Brain pericyte (primary cell): ENCODE results near the gene WDR7.

Experiments used
- DNase-seq: peaks from one replicate; pipeline ENCODE4 v3.0.0-alpha.2; 2012; ENCODE audit warnings: low read depth, low spot score

Gene WDR7

DNA sequence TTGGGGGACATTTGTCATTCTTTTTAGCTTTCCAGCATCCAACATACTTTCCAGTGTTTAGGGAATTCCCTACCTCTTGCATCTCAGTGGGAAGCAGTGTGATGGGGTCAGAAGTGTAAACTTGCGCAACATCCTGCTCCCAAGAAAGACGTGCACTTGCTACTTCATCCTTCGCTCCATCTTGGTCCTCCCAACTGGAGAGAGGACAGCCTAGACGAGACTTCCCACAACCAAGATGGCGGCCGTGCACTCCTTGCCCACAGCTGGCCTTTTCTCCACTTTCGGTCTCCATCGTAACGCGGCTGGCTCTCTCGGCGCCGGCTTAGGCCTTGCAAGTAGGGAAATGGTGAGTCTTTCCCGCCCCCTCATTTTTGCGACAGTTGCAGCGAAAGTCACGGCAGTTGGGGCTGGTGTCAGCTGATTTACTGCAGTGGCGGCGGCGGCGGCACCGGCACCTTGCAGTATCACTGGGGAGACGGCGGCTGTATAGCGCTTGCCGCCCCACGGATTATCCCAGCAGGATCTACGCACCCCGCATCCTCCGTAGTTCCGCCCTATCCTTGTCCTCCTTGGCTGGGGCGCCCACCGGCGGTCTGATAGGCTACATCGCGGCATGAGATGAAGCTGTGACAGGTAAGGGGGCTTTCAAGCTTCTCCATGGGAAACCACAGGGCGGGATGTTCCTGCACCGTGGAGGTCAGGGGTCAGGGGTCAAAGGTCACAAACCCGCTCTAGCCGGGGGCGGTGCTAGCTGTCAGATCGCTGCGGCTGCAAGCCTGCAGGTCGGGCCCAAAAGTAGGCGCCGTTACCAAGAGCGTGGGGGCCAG, at the start of gene WDR7:
Gene WDR7 (plus strand): TSS at position 416 of the 827 bp plus-strand sequence. CDS start 21,157 bp downstream, outside the sequence.
- DNase-seq: peak; percentile 94

DNA sequence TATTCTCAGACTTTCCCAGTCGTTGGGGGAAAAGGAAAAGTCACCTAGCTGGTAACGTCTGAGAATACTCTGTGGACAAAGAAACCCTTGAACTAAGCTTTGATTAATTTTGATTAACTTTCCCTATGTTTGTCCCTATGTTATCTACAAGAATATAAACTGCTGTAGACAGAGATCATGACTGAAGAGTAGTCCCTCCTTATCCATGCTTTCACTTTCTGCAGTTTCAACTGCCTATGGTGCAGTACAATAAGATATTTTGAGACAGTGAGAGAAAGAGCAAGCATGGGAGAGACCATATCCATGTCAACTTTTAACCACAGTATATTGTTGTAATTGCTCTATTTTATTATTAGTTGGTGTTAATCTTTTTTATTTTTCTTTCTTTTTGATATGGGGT, 44.5 kb upstream of the WDR7 start:
- no peak for DNase-seq

DNA sequence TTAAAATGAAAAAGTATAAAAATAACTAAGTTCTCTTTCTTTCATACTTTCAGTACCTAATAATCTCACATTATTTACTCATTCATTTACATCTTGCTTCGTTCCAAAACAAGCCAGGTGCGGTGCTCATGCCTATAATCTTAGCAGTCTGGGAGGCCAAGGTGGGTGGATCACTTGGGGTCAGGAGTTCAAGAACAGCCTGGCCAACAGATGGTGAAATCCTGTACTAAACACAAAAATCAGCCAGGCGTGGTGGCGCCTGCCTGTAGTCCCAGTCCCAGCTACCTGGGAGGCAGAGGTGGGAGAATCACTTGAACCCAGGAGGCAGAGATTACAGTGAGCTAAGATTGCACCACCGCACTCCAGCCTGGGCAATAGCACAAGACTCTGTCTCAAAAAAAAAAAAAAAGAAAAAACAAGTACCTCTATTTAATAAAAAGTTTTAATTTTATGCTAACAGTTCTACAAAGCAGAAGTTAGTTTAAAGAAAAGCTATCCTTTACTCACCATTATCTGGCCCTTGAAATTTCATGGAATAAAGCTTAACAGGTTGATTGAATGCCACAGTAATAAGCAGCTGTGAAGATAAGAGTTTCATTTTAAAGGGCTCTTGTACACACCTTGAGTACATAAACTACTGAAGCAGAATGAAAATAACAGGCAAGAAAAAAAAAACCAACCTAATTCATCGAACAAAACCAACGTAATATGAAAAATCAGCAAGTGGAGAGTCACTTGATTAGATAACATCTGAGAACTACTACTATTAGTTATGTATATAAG, 35.2 kb upstream of the WDR7 start:
- no peak for DNase-seq

DNA sequence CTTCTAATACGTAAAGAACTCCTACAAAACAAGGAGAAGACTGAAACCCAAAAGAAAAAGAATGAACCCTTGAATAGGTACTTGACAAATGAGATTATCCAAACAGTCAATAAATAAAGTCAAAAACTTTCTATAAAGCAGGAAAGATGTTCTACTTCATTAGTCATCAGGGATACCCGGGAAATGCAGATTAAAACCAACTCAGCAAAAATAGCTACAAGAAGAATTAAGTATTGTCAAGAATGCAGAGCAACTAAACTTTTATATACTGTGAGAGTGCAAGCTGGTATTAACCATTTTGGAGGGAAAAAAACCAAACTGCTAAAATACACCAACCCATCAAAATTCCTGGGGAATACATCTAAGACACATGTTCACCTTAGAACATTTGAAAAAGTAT, 23.2 kb upstream of the WDR7 start:
- DNase-seq: no peak

DNA sequence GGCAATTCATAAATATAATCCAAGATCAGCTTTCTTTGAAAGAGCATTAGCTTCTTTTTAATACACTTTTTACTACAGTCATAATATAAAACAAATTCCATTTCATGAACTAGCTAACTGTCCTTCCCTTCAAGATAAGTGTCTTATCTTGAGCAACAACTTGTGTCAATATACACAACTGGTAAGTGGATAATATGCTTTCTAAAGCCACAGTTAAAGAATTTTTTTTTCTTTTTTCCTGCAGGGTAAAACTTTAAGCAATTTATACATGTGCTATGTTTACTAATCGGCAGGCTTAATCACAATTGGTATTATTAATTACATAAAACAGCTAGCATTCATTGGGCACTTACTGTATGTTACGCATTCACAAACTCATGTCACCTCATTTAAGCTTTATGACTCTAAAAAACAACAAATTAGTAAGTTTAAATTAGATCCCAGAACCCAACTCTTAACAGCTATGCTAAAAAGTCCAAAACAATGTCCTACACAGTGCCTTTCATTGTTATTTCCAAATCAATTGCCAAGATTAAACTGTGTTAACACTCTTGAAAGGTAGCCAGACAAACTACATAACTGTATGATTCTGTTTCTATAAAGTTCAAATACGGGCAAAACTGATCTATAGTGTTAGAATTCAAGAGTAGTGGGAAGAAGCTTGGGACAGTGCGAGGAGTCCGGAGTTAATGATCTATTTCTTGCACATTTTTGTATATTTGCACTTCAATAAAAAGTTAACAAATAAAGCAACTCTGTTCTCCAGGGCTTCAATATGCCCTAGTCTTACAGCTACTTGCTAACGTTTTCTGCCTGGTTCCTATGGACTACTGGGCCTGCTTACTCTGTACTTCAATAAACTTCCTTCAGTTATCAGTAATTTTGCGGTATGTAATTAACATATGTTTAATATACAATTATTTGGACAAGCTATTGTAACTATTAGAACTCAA, 18.8 kb upstream of the WDR7 start:
- no peak for DNase-seq

DNA sequence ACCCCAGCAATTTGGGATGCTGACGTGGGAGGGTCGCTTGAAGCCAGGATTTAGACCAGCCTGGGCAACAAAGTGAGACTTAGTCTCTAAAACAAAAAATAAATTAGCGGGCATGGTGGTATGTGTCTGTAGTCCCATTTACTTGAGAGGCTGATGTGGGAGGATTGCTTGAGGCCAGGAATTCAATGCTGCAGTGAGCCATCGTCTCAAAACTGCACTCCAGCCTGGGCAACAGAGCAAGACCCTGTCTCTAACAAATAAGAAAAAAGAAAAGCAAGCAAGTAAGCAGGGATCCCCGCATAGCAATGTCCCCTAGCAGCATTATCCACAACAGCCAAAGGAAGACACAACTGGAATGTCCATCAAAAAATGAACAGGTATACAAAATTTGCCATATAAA, 16.2 kb upstream of the WDR7 start:
- DNase-seq: no peak

DNA sequence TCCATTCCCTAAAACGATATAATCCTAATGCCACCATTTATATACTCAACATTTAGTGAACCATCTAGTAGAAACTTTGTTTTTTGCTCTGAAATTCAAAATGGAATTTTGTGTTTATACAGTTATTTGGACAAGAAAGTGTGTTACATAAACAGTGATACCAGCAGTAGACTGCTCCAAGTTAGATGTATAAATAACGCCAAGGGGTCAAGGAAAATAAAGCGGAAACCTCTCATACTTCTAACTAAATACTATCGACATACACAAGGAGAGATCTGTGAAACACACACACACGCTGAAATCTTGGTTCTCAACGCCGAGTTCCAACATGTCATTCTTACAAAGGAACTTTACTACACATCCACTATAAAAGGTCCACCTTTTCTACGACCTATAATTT, 14.0 kb upstream of the WDR7 start:
- no peak for DNase-seq

DNA sequence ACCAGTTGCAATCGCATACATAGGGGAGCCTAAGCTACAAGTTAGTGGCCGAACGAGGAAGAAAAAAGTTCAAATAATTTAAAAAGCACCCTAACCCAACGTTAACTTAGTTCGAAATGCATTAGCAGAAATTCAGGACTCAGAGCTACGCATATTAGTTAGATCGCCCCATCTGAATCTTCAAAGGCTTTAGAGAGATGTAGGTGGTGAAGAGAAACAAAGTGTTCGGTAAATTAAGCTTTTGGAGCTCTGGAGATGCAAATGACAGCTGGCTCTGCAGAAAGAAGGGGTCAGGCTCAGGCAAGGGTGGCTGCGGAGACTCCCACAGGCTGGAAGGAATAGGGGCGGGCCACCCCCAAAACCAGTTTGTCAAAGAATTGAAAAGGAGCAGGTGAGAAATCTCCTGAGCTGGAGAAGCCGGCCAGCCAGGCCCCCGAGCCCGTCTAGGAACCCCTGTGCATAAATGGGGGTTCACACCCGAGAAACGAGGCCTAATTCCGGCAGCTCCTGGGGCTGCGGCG, 13.4 kb upstream of the WDR7 start:
- no peak for DNase-seq

DNA sequence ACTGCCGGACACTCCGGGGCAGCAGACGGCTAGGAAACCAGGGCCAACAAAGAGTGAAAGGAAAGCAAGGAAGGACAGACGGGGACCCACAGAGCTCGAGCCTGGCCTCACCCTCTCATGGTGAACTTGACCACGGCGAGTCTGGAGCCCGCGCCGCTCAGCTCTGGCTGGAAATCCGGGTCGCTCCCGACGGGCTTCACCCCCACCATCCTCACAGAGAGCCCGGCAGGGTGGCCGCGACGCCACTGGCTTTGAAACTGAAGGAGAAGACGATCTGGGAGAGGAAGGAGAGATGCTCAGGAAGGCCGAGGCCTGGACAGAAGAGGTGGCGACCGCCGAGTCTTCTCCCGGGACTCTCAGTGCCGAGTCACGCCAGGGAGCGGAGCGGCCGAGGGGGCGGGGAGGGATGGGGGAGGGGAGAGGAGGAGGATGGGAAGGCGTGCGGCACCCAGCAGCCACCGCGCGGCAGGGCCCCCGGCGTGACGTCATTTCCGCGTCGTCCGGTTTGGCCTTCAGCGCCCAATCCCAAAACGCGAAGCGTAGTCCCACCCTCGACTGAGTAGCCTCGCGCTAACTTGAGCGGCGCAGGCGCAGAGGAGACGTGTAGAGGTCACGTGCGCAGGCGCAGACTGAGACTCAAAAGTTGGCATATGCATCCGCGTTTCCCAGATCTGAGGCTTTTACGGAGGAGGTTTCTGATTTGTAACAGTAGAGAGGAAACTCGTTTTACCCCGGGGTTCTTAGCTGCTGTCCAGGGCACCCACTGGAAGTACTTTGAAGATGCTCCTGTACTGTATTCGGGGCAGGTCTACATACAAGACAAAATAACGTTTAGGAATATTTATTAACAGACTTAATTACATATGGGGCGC, 12.7 kb upstream of the WDR7 start, which contains the start of gene TXNL1:
Gene TXNL1 (minus strand): TSS at position 361 of the 872 bp plus-strand sequence. CDS start 152 bp downstream, at position 209.
- peak; percentile 94 for DNase-seq

DNA sequence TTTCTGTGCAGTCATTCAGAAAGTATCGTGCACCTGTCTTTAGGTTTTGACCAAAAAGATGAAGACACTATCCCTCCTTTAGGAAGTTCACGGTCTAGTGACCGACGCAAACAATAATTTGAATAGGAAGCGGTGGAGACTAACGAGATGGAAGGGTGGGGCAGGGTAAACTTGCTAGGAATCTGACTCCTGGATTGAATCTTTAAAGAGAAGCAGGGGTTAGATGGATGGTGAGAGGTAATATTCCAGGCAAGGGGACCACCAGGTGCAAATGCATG, 12.1 kb upstream of the WDR7 start:
- no peak for DNase-seq

DNA sequence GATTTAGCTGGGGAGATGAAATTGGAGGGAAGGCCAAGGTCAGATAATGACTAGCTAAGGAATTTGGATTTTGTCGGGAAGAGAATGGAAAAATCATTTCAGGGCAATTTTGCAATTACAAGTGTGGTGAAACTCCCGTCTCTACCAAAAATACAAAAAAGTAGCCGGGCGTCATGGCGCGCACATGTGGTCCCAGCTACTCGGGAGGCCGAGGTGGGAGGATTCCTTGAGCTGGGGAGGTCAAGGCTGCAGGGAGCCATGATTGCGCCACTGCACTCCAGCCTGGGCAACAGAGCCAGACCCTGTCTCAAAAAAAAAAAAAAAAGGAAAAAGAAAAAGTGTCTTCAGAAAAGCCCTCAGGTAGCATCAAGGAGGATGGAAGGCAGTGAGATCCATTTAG, 11.6 kb upstream of the WDR7 start:
- DNase-seq: no peak

DNA sequence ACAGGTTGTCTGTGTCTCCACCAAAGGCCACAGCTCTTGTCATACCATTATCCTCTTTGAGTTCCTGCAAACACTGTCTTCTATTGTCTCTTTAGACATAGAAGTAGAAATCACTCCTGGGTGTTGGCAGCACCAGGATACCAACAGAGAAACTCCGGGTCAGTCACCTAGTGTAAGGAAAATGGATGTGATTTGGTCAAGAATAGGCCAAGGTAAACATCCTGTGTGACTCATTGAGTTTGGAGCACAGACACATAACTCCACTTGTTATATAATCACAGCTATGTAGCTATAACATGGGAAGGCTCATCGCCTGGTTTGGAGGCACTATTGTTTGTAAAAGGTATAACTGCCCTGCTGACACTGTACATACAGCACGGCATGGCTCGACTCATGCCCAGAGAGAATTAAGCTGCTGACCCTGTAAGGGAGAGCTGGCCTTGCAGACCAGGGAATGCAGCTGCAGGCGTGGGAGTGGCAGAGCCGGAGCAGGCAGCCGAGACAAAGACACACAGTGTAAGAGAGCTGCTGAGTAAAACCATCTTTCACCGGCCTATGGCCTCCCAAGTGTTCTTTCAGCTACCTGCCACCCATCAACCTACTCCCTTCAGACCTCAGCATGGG, 9.3 kb upstream of the WDR7 start:
- DNase-seq: no peak

DNA sequence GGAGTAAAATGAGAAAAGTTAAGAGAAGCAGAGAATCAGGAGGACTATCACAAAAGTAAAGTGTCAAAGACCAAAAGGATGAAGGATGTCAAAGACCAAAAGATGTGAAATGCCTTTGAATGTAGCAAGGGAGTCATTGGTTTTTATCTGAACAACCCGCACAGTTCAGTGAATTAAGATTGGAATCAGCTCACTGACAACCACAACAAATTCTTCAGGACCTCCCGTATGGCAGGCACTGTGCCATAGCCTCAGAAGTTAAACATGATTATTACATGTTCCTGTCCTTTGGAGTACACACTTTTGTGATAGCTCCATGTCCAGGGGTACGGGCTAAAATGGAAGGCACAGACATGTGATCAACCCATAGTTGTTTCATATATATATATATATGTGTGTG, 7.8 kb upstream of the WDR7 start:
- DNase-seq: no peak

DNA sequence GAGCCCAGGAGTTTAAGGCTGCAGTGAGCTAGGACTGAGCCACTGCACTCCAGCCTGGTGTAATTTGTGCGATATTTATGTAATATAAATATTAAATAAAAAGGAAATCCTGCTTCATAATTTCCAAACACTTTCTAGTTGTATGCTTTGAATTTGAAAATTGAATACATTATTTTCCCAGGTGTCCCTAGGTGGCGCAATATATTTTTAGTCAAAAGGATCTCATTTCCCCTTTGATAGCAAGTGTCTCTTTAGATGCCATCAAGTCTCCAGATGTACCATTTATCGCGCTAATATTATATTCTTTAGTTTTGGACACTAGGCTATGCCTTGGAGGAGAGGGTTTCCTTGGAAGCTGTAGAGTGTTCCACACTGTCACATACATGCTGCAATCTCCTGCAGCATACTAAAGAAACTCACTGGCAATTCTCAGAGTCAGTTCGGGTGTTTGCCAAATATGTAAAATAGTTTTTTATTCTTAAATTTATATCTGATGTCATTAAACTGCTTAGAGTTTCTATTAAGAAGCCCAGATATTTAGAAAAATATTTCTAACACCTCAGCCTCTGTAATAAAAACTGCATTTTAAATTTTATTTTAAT, 5.6 kb upstream of the WDR7 start:
- no peak for DNase-seq

DNA sequence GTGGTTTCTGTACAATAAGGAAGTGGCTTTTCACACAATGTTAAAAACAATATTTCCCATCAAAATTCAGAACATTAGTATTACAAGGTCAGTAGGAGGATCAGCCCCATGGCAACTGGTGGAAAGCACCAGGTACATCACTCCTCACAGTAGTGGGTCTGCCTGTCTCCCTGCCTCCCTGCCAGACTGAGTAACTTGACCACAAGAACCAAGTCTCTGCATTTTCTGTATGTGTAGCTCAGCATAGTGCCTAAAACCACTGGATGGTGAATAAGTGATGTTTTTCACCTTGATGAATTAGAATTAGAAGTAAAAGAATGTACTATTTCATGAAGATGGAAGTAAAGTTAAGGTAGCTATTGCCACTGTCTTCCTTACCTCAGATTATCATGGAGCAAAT, 4.1 kb upstream of the WDR7 start:
- DNase-seq: no peak

DNA sequence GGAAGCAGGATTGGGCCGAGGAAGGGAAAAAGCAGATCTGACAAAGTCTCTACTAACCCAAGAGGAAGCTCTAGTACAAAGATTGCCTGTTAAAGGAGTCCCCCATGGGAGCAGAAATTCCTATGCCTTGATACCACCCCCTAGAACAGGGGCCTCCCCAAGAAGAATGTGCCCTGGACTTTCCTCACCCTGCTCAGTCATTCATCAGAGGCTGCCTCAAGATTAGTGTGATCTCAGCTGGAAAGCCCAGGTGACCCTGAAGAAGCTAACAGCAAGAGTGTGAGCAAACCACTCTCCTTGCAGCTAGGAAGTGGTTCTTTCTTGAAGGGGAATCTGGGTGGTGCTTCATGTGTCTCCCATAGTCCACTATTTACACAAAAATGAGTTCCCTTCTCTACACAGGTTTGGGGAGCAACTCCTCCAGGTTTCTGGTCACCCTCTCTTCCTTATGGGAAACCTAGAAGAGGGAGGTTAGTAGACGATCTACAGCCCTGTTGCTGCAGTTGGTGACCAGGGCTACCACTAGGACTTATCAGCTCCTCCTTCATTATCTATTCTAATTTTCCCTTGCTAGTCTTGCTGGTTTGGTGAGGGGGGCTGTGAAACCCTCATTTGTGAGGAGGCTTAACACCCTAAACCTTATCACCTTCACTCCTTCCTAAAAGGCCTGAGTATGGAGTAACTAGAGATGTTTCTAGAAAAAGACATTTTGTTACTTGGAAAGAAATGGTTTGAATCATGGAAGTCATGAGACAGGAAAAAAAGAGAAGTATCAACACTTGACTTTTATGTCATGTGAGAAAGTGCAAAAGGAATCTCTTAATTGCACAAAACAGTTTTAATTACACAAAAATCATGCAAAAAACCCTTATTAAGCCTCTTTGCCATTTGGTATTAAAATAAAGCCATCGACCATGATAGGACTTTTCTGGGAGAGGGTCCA, 2.9 kb upstream of the WDR7 start:
- no peak for DNase-seq

DNA sequence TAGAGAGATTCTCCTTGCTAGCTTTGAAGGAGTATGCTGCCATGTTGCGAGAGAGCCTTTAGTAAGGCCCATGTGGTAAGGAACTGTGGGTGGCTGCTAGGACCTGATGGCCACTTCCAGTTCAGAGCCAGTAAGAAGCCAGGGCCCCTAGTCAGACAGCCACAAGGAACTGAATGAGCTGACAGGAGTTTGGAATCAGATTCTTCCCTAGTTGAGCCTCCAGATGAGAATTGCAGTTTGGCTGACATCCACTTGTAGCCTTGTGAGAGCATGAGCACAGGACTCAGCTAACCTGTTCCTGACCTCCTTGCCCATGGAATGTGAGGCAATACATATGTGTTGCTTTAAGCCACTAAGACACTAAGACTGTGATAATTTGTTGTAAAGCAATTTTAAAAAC, 1.2 kb upstream of the WDR7 start:
- DNase-seq: no peak

DNA sequence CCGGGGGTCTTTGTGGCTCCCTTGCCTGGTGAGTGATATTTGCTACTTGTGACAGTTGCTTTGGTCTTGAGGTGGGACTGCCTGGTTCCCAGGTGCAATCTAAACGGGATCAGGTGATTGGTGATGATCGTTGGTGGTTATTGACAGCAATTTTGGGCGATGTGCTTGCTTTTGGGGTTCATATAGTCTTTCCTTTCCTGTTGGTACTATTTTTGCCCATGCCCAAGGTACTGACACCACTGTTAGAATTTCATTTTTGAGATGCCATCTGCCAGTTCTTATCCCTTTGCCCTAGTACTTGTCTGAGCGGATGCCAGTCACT, 573 bp downstream of the WDR7 start:
- DNase-seq: no peak

DNA sequence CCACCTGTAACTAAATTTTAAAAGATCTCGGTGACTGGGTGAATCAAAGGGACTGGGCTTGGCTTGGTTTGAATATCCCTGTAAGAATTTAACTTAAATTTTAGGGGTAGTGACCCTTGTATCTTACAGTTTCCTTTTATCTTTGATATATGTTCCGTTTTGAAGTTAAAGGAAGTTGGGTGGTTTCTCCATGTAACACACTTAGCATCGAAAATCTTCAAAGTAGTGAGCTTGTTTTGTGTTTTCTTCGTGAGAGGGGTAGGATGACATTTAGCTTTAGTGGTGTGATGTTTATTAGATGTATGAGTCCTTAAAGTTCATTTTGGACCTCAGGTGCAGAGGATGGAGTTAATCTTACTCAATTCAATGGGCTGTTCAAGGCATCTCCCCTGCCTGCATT, 1.6 kb downstream of the WDR7 start:
- no peak for DNase-seq
